Measurements from ENCODE around the gene ZMIZ1.

DNA sequence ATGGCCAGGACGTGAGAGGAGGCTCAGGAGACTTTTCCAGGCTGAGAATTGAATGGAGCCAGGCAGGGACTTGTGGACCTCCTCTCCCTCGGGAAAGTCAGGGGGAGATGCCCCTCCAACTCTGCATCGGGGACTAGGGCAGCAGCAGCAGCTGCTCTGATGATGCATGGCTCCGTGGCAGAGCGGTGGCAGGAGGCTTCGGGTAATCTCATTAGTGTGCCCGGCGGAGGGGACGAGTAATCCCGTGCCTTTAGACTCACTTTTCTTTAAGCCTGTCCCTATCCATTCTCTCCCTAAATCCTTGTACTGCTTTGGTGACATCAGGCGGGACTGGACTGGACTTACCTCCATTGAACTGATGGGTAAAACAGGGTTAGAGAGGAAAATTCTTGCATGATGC is 75.1 kb downstream of the ZMIZ1 start:
- TF ChIP-seq EZH2 (IDR thresholded peaks at IDR 0.05; ENCODE audit: borderline replicate concordance, insufficient read depth, low read length, poor library complexity, severe bottlenecking) (no peak), MXI1 (conservative IDR thresholded peaks at IDR 0.05; ENCODE audit: poor library complexity, severe bottlenecking) (no peak), POLR2AphosphoS5 (IDR thresholded peaks at IDR 0.05) (no peak)
- TF ChIP-seq, protein P1, sequence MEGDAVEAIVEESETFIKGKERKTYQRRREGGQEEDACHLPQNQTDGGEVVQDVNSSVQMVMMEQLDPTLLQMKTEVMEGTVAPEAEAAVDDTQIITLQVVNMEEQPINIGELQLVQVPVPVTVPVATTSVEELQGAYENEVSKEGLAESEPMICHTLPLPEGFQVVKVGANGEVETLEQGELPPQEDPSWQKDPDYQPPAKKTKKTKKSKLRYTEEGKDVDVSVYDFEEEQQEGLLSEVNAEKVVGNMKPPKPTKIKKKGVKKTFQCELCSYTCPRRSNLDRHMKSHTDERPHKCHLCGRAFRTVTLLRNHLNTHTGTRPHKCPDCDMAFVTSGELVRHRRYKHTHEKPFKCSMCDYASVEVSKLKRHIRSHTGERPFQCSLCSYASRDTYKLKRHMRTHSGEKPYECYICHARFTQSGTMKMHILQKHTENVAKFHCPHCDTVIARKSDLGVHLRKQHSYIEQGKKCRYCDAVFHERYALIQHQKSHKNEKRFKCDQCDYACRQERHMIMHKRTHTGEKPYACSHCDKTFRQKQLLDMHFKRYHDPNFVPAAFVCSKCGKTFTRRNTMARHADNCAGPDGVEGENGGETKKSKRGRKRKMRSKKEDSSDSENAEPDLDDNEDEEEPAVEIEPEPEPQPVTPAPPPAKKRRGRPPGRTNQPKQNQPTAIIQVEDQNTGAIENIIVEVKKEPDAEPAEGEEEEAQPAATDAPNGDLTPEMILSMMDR (IDR thresholded peaks at IDR 0.05; ENCODE audit: poor library complexity, severe bottlenecking) = no peak
